A673 (cell line): Measurements from ENCODE around the gene KMT5C. TPM values are rescaled to one million over a fixed set of nuclear protein-coding genes. Genes with fewer than 3 reads are reported as not detected.

ENCODE experiments used
- BruUV-seq: library from RNA; stranded (reverse); fragments of 400-500 nt; replicated peaks from 2 replicates; lab custom pipeline; 2021; lab: Mats Ljungman, UMichigan
- CTCF ChIA-PET: fragments of 300-600 bp; sonication (Branson Sonifier 250); formaldehyde crosslinking; loops from one replicate; lab custom pipeline; 2022; ENCODE audit warnings: antibody characterized with exemption; lab: Charles Lee
- POLR2A ChIA-PET: fragments of 300-600 bp; sonication (Branson Sonifier 250); formaldehyde crosslinking; loops from one replicate; lab custom pipeline; 2022; ENCODE audit warnings: antibody characterized with exemption; ENCODE audit not compliant: low non-redundant PET; lab: Charles Lee
- DNase-seq: peaks from one replicate; pipeline ENCODE4 v3.0.0-alpha.2; 2015; ENCODE audit warnings: low spot score
- H3K27ac ChIP-seq: fragments of 200-600 bp; sonication (generic); 2 replicates; pipeline ENCODE4 v1.5.1; 2016; ENCODE audit warnings: mixed run types, low read depth, mild to moderate bottlenecking, mixed read lengths, antibody characterized with exemption, low read length; ENCODE audit not compliant: poor library complexity, severe bottlenecking
- H3K27me3 ChIP-seq: fragments of 200-600 bp; sonication (generic); replicated peaks from 2 replicates; pipeline ENCODE4 v1.6.1; 2017; ENCODE audit warnings: mixed run types, low read depth, mild to moderate bottlenecking, mixed read lengths, antibody characterized with exemption, low read length; ENCODE audit not compliant: insufficient read depth, poor library complexity
- H3K36me3 ChIP-seq: fragments of 200-600 bp; sonication (generic); 2 replicates; pipeline ENCODE4 v1.6.1; 2016; ENCODE audit warnings: mixed run types, mild to moderate bottlenecking, mixed read lengths, antibody characterized with exemption, low read length; ENCODE audit not compliant: insufficient read depth, poor library complexity, severe bottlenecking
- H3K4me1 ChIP-seq: fragments of 200-600 bp; sonication (generic); 2 replicates; pipeline ENCODE4 v1.6.1; 2017; ENCODE audit warnings: mixed run types, mild to moderate bottlenecking, mixed read lengths, antibody characterized with exemption, low read length; ENCODE audit not compliant: insufficient read depth, poor library complexity, severe bottlenecking
- H3K4me3 ChIP-seq: fragments of 200-600 bp; sonication (generic); 2 replicates; pipeline ENCODE4 v1.5.1; 2016; ENCODE audit warnings: low read depth, mixed run types, mild to moderate bottlenecking, mixed read lengths, low read length; ENCODE audit not compliant: poor library complexity, severe bottlenecking
- H3K9me3 ChIP-seq: fragments of 200-600 bp; sonication (generic); 2 replicates; pipeline ENCODE4 v1.6.1; 2016; ENCODE audit warnings: mixed run types, low read depth, mild to moderate bottlenecking, mixed read lengths, antibody characterized with exemption, low read length; ENCODE audit not compliant: poor library complexity, severe bottlenecking
- EZH2 ChIP-seq: fragments of 200-600 bp; sonication (generic); IDR thresholded peaks from 2 replicates; pipeline ENCODE4 v1.6.1; 2017; ENCODE audit warnings: borderline replicate concordance, low read depth, mild to moderate bottlenecking, mixed read lengths, antibody characterized with exemption, low read length; ENCODE audit not compliant: poor library complexity, severe bottlenecking
- intact Hi-C: fragments of 100-400 bp; cut with micrococcal nuclease; formaldehyde crosslinking; loops from one replicate; pipeline ENCODE4 v1.10.0; 2022; ENCODE audit not compliant: unreplicated experiment
- total RNA-seq: library from RNA; stranded (reverse); gene quantifications from 2 replicates; pipeline ENCODE4 v1.2.3, GENCODE V29; 2021
- TF ChIP-seq, protein P1 (sequence below): fragments of 300-800, 200-600 bp; sonication (generic); conservative IDR thresholded peaks from 2 replicates; pipeline ENCODE4 v1.5.1; 2017; ENCODE audit warnings: low read depth, mild to moderate bottlenecking, antibody characterized with exemption, low read length, moderate library complexity, mixed read lengths

The KMT5C gene
- total RNA-seq, 1 experiment from 2014 or later = 19.7 TPM

DNA sequence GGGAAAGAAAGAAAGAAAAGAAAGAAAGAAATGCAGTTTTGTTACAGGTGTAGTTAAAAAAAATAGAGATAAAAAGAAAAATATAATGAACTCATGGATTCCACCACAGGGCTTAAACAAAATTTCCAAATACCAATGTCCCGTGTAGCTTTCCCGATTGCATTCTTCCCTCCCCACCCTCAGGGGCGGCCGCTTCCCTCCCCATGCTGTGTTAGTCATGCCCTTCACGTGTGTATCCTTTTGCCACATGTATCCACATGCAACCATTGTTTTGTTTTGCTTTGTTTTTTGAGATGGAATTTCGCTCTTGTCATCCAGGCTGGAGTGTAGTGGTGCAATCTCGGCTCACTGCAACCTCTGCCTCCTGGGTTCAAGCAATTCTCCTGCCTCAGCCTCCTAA is 3.6 kb upstream of the KMT5C start:
- DNase-seq = no peak

DNA sequence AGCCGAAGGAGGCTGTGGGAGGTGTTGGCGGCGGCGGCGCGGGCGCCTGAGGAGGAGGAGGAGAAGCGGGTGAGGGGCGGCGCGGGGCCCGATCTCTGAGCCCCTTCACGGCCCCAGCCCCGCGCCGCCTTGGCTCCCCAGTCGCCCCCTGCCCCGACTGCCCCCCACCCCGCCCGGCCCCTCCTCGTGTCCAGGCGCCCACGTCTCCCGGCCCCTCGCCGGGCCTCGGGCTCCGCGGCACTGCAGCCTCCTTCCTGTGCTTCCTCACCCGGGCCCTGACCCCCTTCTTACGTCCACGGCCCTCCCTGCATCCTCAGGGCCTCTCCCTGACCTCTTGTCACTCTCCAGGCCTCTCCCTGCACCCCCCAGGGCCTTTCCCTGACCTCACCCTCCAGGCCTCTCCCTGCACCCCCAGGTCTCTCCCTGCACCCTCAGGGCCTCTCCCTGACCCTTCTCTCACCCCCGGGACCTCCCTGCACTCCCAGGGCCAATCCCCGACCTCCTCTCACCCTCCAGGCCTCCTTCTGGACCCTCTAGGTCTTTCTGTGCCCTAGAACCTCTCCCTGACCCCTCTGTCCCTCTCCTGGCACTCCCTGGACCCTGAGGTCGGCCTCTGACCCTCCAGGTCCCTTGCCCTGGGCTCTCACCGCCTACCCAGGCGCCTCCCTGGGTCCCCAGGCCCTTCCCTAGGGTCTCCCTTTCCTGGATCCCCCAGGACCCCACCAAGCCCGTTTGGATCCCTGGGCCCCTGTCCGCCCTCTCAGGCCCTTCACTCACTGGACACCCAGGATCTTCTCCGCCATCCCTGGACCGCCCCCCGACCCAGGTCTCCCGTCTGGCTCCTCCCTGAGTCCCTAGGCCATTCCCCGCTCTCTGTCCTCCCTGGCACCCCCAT is 460 bp downstream of the KMT5C start:
- BruUV-seq = no TSS peak
- Histone ChIP-seq H3K4me3 (peak overlapping the region; percentile 74), H3K4me1 (peaks cover 8% of the 10 kb centered on the region), H3K27ac (peak overlapping the region; percentile 89), H3K9me3 (no peaks in the 10 kb centered on the region), H3K36me3 (peaks cover 15% of the 10 kb centered on the region), H3K27me3 (no peaks in the 10 kb centered on the region)
- ChIA-PET CTCF (interaction anchor here (0.9 kb wide), 1 partner anchor 39 kb away, joined by 3 read pairs; no protein-coding TSS in a partner anchor), POLR2A (interaction anchor here (0.6 to 0.9 kb wide), 3 partner anchors 39 to 844 kb away, joined by 3 to 4 read pairs (median 4); no protein-coding TSS in a partner anchor)
- intact Hi-C loops = no loop called here
- TF ChIP-seq, protein P1, sequence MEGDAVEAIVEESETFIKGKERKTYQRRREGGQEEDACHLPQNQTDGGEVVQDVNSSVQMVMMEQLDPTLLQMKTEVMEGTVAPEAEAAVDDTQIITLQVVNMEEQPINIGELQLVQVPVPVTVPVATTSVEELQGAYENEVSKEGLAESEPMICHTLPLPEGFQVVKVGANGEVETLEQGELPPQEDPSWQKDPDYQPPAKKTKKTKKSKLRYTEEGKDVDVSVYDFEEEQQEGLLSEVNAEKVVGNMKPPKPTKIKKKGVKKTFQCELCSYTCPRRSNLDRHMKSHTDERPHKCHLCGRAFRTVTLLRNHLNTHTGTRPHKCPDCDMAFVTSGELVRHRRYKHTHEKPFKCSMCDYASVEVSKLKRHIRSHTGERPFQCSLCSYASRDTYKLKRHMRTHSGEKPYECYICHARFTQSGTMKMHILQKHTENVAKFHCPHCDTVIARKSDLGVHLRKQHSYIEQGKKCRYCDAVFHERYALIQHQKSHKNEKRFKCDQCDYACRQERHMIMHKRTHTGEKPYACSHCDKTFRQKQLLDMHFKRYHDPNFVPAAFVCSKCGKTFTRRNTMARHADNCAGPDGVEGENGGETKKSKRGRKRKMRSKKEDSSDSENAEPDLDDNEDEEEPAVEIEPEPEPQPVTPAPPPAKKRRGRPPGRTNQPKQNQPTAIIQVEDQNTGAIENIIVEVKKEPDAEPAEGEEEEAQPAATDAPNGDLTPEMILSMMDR = no peak
- no peak for TF ChIP-seq EZH2
- no peak for DNase-seq

More for the DNA sequence above, 3.6 kb upstream of the KMT5C start:
- CTCF ChIA-PET = no interaction called here
- intact Hi-C loops = no loop called here
- no peaks in the 10 kb centered on the region for H3K36me3 ChIP-seq
- no peak overlapping the region for H3K4me3 ChIP-seq
- POLR2A ChIA-PET = no interaction called here
- H3K9me3 ChIP-seq = no peaks in the 10 kb centered on the region
- H3K4me1 ChIP-seq = peaks cover 8% of the 10 kb centered on the region
- TF ChIP-seq, protein P1 = no peak
- no peak for TF ChIP-seq EZH2
- no peak overlapping the region for H3K27ac ChIP-seq
- no TSS peak for BruUV-seq
- H3K27me3 ChIP-seq = no peaks in the 10 kb centered on the region

DNA sequence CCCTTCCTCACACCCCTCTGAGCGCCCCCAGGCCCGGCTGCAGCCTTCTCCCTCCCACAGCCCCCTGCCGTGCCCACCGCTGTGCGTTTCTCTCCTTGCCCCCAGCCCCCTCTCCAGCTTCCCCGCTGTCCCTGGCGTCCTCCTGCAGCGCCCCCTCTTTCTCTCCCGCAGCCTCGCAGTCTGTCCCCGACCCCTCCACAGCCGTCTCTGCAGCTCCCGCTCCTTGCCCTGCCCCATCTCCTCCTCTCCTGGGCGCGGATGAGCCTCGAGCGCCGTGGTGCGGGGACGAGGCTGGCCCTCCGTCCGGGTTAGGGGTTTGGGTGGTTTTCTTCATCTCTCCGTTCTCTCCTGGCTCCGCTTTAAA is 1.1 kb downstream of the KMT5C start:
- POLR2A ChIA-PET = no interaction called here
- peaks cover 8% of the 10 kb centered on the region for H3K4me1 ChIP-seq
- peaks cover 15% of the 10 kb centered on the region for H3K36me3 ChIP-seq
- no peaks in the 10 kb centered on the region for H3K27me3 ChIP-seq
- peak; percentile 40 for DNase-seq
- BruUV-seq = no TSS peak
- CTCF ChIA-PET = no interaction called here
- H3K9me3 ChIP-seq = no peaks in the 10 kb centered on the region
- H3K27ac ChIP-seq = peak overlapping the region; percentile 89
- intact Hi-C loops = no loop called here
- TF ChIP-seq, protein P1 = peak; percentile 49
- no peak for TF ChIP-seq EZH2
- H3K4me3 ChIP-seq = peak overlapping the region; percentile 74
